Astrocyte (in vitro differentiated cells and primary cell): Measurements from ENCODE around the gene COL15A1. TPM values are rescaled to one million over a fixed set of nuclear protein-coding genes. Genes with fewer than 3 reads are reported as not detected.

Source experiments
- DNase-seq: peaks from one replicate; pipeline ENCODE4 v3.0.0-alpha.2; 2010; ENCODE audit warnings: low read depth
- FAIRE-seq: peaks from 2 replicates; lab custom pipeline; 2011; peaks lifted over from hg19 to GRCh38; lab: Jason Lieb, UNC
- H2AFZ ChIP-seq: 2 replicates; pipeline ENCODE4 v1.6.0; 2012; ENCODE audit warnings: low read depth, low read length, inconsistent platforms
- H3K27ac ChIP-seq: 2 replicates; pipeline ENCODE4 v1.5.1; 2011; ENCODE audit warnings: low read depth, low read length, inconsistent platforms
- H3K27me3 ChIP-seq: 2 replicates; pipeline ENCODE4 v1.6.0; 2011; ENCODE audit warnings: low read length, inconsistent platforms; ENCODE audit not compliant: insufficient read depth
- H3K36me3 ChIP-seq: 2 replicates; pipeline ENCODE4 v1.5.1; 2011; ENCODE audit warnings: low read length, inconsistent platforms; ENCODE audit not compliant: insufficient read depth
- H3K4me1 ChIP-seq: 2 replicates; pipeline ENCODE4 v1.5.1; 2011; ENCODE audit warnings: low read length, inconsistent platforms; ENCODE audit not compliant: insufficient read depth
- H3K4me2 ChIP-seq: 2 replicates; pipeline ENCODE4 v1.6.0; 2012; ENCODE audit warnings: low read length, inconsistent platforms
- H3K4me3 ChIP-seq: 2 replicates; pipeline ENCODE4 v1.5.1; 2011; ENCODE audit warnings: low read depth, mild to moderate bottlenecking, low read length, inconsistent platforms; ENCODE audit not compliant: insufficient read depth
- H3K79me2 ChIP-seq: 2 replicates; pipeline ENCODE4 v1.6.0; 2012; ENCODE audit warnings: mild to moderate bottlenecking, low read length, inconsistent platforms; ENCODE audit not compliant: insufficient read depth
- H3K9ac ChIP-seq: 2 replicates; pipeline ENCODE4 v1.6.0; 2012; ENCODE audit warnings: mild to moderate bottlenecking, low read length, inconsistent platforms
- H3K9me3 ChIP-seq: 2 replicates; pipeline ENCODE4 v1.5.1; 2012; ENCODE audit warnings: low read depth, mild to moderate bottlenecking, low read length, inconsistent platforms; ENCODE audit not compliant: insufficient read depth
- H4K20me1 ChIP-seq: 2 replicates; pipeline ENCODE4 v1.6.0; 2012; ENCODE audit warnings: low read length, inconsistent platforms; ENCODE audit not compliant: insufficient read depth
- H3K27ac Mint-ChIP-seq: one replicate; pipeline ENCODE4 v1.8.0; 2021; ENCODE audit warnings: mild to moderate bottlenecking, mixed read lengths; ENCODE audit not compliant: unreplicated experiment
- H3K27me3 Mint-ChIP-seq: one replicate; pipeline ENCODE4 v1.8.0; 2021; ENCODE audit warnings: low read depth, mixed read lengths; ENCODE audit not compliant: unreplicated experiment
- H3K36me3 Mint-ChIP-seq: one replicate; pipeline ENCODE4 v1.8.0; 2021; ENCODE audit warnings: low read depth, mixed read lengths; ENCODE audit not compliant: unreplicated experiment
- H3K4me1 Mint-ChIP-seq: one replicate; pipeline ENCODE4 v1.8.0; 2021; ENCODE audit warnings: low read depth, mixed read lengths; ENCODE audit not compliant: unreplicated experiment
- H3K4me3 Mint-ChIP-seq: one replicate; pipeline ENCODE4 v1.8.0; 2021; ENCODE audit warnings: mild to moderate bottlenecking, moderate library complexity, mixed read lengths; ENCODE audit not compliant: unreplicated experiment
- H3K9me3 Mint-ChIP-seq: one replicate; pipeline ENCODE4 v1.8.0; 2021; ENCODE audit warnings: mild to moderate bottlenecking, mixed read lengths; ENCODE audit not compliant: unreplicated experiment
- EZH2 ChIP-seq: IDR thresholded peaks from 2 replicates; pipeline ENCODE4 v1.6.1; 2012; ENCODE audit warnings: mild to moderate bottlenecking, low read length, inconsistent platforms; ENCODE audit not compliant: insufficient read depth
- total RNA-seq: library from RNA; stranded (reverse); gene quantifications from 2 replicates; pipeline ENCODE4 v1.2.1, GENCODE V29; 2021
- TF ChIP-seq, protein P1 (sequence below): IDR thresholded peaks from 2 replicates; pipeline ENCODE4 v1.5.1; 2011; ENCODE audit warnings: low read depth, mild to moderate bottlenecking, inconsistent platforms, low read length, moderate library complexity; ENCODE audit not compliant: insufficient read depth

COL15A1 gene
- total RNA-seq, 1 donor from 2014 or later = 5.6 TPM

- H3K79me2 ChIP-seq = no peaks in the 10 kb centered on the region
- H4K20me1 ChIP-seq = no peaks in the 10 kb centered on the region
- H3K27ac Mint-ChIP-seq = peak overlapping the region; percentile 88
- DNase-seq (peak; percentile 89), FAIRE-seq (peak; percentile 5)
- no peaks in the 10 kb centered on the region for H3K9me3 ChIP-seq
- H3K27ac ChIP-seq = peak overlapping the region; percentile 89
- peaks cover 8% of the 10 kb centered on the region for H3K9me3 Mint-ChIP-seq
- H3K4me1 Mint-ChIP-seq = peaks cover 56% of the 10 kb centered on the region
- H3K4me2 ChIP-seq = peak overlapping the region; percentile 80
- peaks cover 19% of the 10 kb centered on the region for H3K27me3 Mint-ChIP-seq
- peak overlapping the region; percentile 20 for H3K4me3 ChIP-seq
- TF ChIP-seq, protein P1, sequence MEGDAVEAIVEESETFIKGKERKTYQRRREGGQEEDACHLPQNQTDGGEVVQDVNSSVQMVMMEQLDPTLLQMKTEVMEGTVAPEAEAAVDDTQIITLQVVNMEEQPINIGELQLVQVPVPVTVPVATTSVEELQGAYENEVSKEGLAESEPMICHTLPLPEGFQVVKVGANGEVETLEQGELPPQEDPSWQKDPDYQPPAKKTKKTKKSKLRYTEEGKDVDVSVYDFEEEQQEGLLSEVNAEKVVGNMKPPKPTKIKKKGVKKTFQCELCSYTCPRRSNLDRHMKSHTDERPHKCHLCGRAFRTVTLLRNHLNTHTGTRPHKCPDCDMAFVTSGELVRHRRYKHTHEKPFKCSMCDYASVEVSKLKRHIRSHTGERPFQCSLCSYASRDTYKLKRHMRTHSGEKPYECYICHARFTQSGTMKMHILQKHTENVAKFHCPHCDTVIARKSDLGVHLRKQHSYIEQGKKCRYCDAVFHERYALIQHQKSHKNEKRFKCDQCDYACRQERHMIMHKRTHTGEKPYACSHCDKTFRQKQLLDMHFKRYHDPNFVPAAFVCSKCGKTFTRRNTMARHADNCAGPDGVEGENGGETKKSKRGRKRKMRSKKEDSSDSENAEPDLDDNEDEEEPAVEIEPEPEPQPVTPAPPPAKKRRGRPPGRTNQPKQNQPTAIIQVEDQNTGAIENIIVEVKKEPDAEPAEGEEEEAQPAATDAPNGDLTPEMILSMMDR = no peak
- TF ChIP-seq EZH2 = no peak
- H2AFZ ChIP-seq = no peak overlapping the region
- peak overlapping the region; percentile 78 for H3K9ac ChIP-seq
- H3K4me3 Mint-ChIP-seq = peak overlapping the region; percentile 9
- H3K36me3 Mint-ChIP-seq = peaks cover 9% of the 10 kb centered on the region
- H3K27me3 ChIP-seq = peaks cover 3% of the 10 kb centered on the region
- H3K4me1 ChIP-seq = peaks cover 56% of the 10 kb centered on the region
- no peaks in the 10 kb centered on the region for H3K36me3 ChIP-seq
Observed at GRCh38 chr9:99057665-99058625, 114.2 kb downstream of the COL15A1 start.

- Histone ChIP-seq H3K4me3 (no peak overlapping the region), H4K20me1 (no peaks in the 10 kb centered on the region), H3K9me3 (no peaks in the 10 kb centered on the region), H2AFZ (no peak overlapping the region), H3K36me3 (no peaks in the 10 kb centered on the region), H3K27me3 (peaks cover 9% of the 10 kb centered on the region), H3K4me2 (peak overlapping the region; percentile 80), H3K79me2 (no peaks in the 10 kb centered on the region), H3K4me1 (peaks cover 55% of the 10 kb centered on the region), H3K9ac (no peak overlapping the region), H3K27ac (peak overlapping the region; percentile 38)
- H3K36me3 Mint-ChIP-seq = peaks cover 9% of the 10 kb centered on the region
- TF ChIP-seq, protein P1 = no peak
- no peak for TF ChIP-seq EZH2
- no peak overlapping the region for H3K4me3 Mint-ChIP-seq
- H3K27me3 Mint-ChIP-seq = peaks cover 26% of the 10 kb centered on the region
- no peak for DNase-seq
- H3K4me1 Mint-ChIP-seq = peaks cover 45% of the 10 kb centered on the region
- FAIRE-seq = no peak
- H3K9me3 Mint-ChIP-seq = peaks cover 8% of the 10 kb centered on the region
- H3K27ac Mint-ChIP-seq = peak overlapping the region; percentile 59
Observed at GRCh38 chr9:99058964-99059921, 115.5 kb downstream of the COL15A1 start.
